Activated CD4-positive, CD25-positive, alpha-beta regulatory T cell treated with anti-CD3 and anti-CD28 coated beads, Interleukin-2, amount 50 U/mL, for 72 hours (primary cell): ENCODE results near the gene NUP43.
A peak's percentile ranks its signal among the peaks of the same experiment; 100 is the strongest.
"Not testable (repeated sequence)": the region's sequence is repeated elsewhere in the genome, so short reads cannot be mapped to it uniquely, and the experiment has no call there.

Experiments used
- DNase-seq: peaks from one replicate; pipeline ENCODE4 v3.0.0; 2021

The NUP43 gene

GRCh38 chr6:149746147-149746946 lies at the start of gene NUP43:
Gene NUP43, minus strand, starts transcription at chr6:149746529. Its CDS starts 34 bp downstream, at chr6:149746495.
- DNase-seq: peak; percentile 90

GRCh38 chr6:149783551-149783950 lies 37.2 kb upstream of the NUP43 start:
- DNase-seq: no peak

GRCh38 chr6:149782337-149782736 lies 36.0 kb upstream of the NUP43 start:
- no peak for DNase-seq

GRCh38 chr6:149781715-149782114 lies 35.4 kb upstream of the NUP43 start:
- no peak for DNase-seq

- no peak for DNase-seq
Measured at GRCh38 chr6:149779644-149779963, 33.3 kb upstream of the NUP43 start.

- DNase-seq: no peak
Measured at GRCh38 chr6:149777624-149778023, 31.3 kb upstream of the NUP43 start.

GRCh38 chr6:149771925-149772324 lies 25.6 kb upstream of the NUP43 start:
- no peak for DNase-seq

GRCh38 chr6:149771185-149771584 lies 24.9 kb upstream of the NUP43 start:
- DNase-seq: no peak

GRCh38 chr6:149769676-149770075 lies 23.3 kb upstream of the NUP43 start:
- no peak for DNase-seq

- no peak for DNase-seq
Measured at GRCh38 chr6:149766156-149766769, 19.9 kb upstream of the NUP43 start.

- no peak for DNase-seq
Measured at GRCh38 chr6:149763866-149764265, 17.5 kb upstream of the NUP43 start.

- DNase-seq: no peak
Measured at GRCh38 chr6:149761438-149761837, 15.1 kb upstream of the NUP43 start.

- DNase-seq: no peak
Measured at GRCh38 chr6:149756261-149756636, 9.9 kb upstream of the NUP43 start.

- no peak for DNase-seq
Measured at GRCh38 chr6:149755300-149756260, 9.3 kb upstream of the NUP43 start.

GRCh38 chr6:149754548-149754947 lies 8.2 kb upstream of the NUP43 start:
- DNase-seq: no peak

GRCh38 chr6:149753374-149753637 lies 7.0 kb upstream of the NUP43 start:
- not testable (repeated sequence) for DNase-seq

GRCh38 chr6:149752600-149753373 lies 6.5 kb upstream of the NUP43 start:
- no peak for DNase-seq

GRCh38 chr6:149751920-149752319 lies 5.6 kb upstream of the NUP43 start:
- not testable (repeated sequence) for DNase-seq

GRCh38 chr6:149751239-149751638 lies 4.9 kb upstream of the NUP43 start:
- no peak for DNase-seq

- DNase-seq: peak; percentile 63
Measured at GRCh38 chr6:149750136-149750609, 3.8 kb upstream of the NUP43 start.

GRCh38 chr6:149749594-149750135 lies 3.3 kb upstream of the NUP43 start, which contains the start of gene PCMT1:
Gene PCMT1, plus strand, starts transcription at chr6:149749741. Its CDS starts 161 bp downstream, at chr6:149749902.
- peak; percentile 96 for DNase-seq

- DNase-seq: not testable (repeated sequence)
Measured at GRCh38 chr6:149749082-149749593, 2.8 kb upstream of the NUP43 start.
